Suppressor macrophage (primary cell): ENCODE measurements around the gene RPL27.
"Not testable (repeated sequence)": the region's sequence is repeated elsewhere in the genome, so short reads cannot be mapped to it uniquely, and the experiment has no call there.

Experiments
- DNase-seq, 4 experiments: peaks; one replicate each; pipeline ENCODE4 v3.0.0-alpha.2; 2020 to 2022
- total RNA-seq, 17 experiments: gene quantifications; one replicate each; lab custom pipeline; 2026; ENCODE audit warnings: mixed read lengths in 6 of 17, inconsistent platforms in 3 of 17; lab: John Stamatoyannopoulos, UW

Gene RPL27
- total RNA-seq: 106 to 250 (median 199) reads per million in 17 experiments

GRCh38 chr17:42997984-42998938 lies at the start of gene RPL27:
Gene RPL27 (plus strand): TSS chr17:42998419. CDS start chr17:42998751, 332 bp downstream.
- peak; percentile 98 to 100 (median 99) for DNase-seq

GRCh38 chr17:42950044-42950783 lies 48.0 kb upstream of the RPL27 start:
- DNase-seq: no peak

DNA sequence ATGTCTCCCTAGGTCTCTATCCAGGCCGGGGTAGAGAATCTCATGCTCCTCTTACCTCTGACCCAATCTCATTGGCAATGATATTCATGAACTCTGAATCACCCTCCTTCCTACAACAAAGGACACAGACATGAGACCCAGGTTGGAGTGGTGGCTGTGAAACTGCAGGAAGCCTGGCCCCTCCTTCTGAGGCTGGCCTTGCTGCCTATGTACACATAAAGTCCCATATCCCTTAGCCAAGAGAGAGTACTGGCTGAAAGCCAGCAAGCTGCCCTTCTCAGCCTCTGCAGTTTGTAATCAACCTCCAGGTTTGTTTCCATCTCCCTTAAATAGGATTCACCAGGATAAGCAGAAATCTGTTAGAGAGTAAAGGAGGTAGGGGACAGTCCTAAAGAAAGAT lies 44.5 kb upstream of the RPL27 start:
- no peak for DNase-seq

- peak; percentile 93 to 96 (median 95) for DNase-seq
Observed at GRCh38 chr17:42964161-42964932, 33.9 kb upstream of the RPL27 start, which contains the start of gene AARSD1. Gene AARSD1 (minus strand): TSS chr17:42964454. CDS start chr17:42964440, 14 bp downstream.

GRCh38 chr17:42967925-42968324 lies 30.3 kb upstream of the RPL27 start:
- no peak for DNase-seq

- DNase-seq: peak in 3 of 4 experiments; percentile 41 to 64 (median 61)
Observed at GRCh38 chr17:42969001-42969581, 29.1 kb upstream of the RPL27 start.

DNA sequence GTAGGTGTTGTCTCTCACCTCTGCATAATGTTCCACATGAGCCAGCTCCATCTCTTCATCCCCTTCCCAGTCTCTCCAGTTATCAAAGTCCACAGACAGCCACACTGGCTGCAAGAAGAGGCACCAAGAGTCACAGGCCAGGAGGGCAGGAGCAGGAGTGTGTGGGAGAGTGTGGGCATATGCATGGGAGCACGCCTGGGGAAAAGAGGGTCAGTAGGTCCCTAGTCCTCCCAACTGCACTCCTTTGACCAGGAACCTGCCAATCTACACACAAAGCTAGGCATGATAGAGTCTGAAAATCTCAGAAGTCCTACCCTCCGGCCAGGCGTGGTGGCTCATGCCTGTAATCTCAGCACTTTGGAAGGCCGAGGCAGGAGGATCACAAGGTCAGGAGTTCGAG lies 26.6 kb upstream of the RPL27 start:
- DNase-seq: no peak

GRCh38 chr17:42973323-42973722 lies 24.9 kb upstream of the RPL27 start:
- DNase-seq: not testable (repeated sequence)

GRCh38 chr17:42975265-42975664 lies 23.0 kb upstream of the RPL27 start:
- no peak for DNase-seq

- DNase-seq: not testable (repeated sequence)
Observed at GRCh38 chr17:42975701-42976100, 22.5 kb upstream of the RPL27 start.

DNA sequence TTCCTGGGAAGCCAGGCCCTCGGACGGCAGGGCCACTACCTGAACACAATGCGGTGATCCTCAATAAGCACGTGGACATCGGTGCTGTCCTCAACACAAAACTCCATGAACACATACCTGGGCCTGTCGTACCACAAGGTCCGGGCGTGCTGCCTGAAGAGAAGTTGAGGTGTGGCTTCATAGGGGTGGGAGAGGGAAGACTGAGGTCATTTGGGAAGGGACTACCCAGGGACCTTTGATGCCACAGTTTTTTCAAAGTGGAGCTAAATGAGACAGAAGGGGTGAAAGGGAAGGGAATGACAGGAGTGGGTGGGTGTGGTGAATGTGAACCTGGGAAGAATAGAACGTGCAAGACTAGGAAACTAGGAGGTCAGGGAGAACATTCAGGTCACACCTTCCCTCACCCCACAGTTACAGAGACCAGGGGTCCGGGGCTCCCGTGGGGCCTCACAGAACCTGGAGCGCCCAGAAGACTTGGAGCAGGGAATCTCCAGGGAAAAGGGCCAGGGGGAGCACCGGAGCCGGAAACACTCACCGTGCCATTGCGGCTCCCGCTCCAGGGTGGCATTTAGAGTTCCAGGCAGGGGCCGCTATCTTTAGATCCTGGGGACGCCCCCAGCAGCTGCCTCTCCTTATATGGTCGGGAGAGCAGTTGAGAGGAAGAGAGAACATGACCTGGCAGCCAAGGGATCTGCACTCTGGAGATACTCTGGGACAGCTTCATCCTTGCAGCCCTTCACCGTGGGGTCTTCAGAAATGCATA lies 18.5 kb upstream of the RPL27 start, which contains the start of gene PTGES3L:
Gene PTGES3L, minus strand, starts transcription at position 570 of the 763 bp plus-strand sequence. Its CDS starts 27 bp downstream, at position 543.
- DNase-seq: peak in 3 of 4 experiments; percentile 46 to 57 (median 50)

DNA sequence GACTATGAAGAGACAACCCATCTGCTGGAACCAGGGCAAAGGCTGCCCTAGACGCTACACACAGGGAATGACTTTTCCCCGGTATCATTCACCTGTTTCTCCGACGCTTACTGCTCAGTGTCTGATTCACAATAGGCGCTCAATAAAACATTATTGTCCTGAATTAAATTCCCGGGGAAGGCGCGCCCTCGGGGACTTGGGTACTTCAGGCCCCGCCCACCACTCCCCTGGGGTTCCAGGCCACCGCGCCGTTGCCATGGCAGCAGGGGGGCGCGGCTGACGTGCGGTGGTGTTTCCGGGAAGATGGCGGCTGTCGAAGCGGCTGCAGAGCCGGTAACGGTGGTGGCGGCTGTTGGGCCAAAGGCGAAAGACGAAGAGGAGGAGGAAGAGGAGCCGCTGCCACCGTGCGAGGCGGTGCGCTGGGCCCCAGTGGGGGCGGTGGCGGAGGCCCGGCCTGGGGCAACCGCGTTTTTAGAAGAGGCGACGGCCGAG lies 17.9 kb upstream of the RPL27 start, which contains the start of gene RUNDC1:
Gene RUNDC1, plus strand, starts transcription at position 292 of the 492 bp plus-strand sequence. Its CDS starts 12 bp downstream, at position 304.
- DNase-seq: peak; percentile 90 to 97 (median 94)

DNA sequence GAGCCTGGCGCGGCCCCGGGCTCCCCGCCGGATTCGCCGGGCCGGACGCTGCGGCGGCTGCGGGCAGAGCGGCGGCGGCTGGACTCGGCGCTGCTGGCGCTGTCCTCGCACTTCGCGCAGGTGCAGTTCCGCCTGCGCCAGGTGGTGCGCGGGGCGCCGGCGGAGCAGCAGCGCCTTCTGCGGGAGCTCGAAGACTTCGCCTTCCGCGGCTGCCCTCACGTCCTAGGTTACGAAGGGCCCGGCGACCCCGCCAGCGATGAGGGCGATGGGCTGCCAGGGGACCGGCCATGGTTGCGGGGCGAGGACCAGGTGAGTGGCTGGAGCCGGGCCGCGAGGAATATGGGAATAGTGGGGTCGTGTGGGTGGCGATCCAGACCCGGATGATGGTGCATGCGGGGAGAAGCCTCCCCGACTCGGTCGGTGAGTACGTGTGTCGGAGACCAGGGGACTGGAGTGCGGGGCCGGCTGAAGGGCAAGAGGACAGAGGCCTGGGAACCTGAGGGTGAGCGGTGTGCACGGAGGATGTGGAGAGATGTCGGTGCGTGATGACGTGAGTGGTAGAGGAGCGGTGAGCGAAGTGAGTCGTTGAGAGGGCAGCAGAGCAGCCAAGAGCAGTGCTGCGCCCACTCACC lies 17.3 kb upstream of the RPL27 start:
- DNase-seq: peak in 3 of 4 experiments; percentile 42 to 57 (median 45)

DNA sequence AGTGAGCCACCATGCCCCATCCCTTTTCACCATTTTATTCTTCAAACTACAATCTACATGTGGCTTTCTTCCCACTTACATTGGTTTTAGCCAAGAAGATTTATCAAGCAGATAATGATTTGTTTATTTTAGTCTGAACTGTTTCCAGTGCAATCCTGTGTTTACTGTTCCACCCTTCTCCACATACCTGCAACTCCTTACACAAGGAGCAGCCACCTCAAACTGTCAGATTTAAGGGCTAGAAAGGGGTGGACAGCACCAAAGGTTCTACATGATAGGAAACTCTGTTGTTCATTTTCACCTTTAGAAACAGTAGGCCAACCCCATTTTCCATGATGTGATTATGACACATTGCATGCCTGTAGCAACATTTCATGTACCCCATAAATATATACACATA lies 16.0 kb upstream of the RPL27 start:
- no peak for DNase-seq

- peak; percentile 74 to 92 (median 84) for DNase-seq
Observed at GRCh38 chr17:42985225-42985624, 13.0 kb upstream of the RPL27 start.

GRCh38 chr17:42989141-42989540 lies 9.1 kb upstream of the RPL27 start:
- DNase-seq: no peak

DNA sequence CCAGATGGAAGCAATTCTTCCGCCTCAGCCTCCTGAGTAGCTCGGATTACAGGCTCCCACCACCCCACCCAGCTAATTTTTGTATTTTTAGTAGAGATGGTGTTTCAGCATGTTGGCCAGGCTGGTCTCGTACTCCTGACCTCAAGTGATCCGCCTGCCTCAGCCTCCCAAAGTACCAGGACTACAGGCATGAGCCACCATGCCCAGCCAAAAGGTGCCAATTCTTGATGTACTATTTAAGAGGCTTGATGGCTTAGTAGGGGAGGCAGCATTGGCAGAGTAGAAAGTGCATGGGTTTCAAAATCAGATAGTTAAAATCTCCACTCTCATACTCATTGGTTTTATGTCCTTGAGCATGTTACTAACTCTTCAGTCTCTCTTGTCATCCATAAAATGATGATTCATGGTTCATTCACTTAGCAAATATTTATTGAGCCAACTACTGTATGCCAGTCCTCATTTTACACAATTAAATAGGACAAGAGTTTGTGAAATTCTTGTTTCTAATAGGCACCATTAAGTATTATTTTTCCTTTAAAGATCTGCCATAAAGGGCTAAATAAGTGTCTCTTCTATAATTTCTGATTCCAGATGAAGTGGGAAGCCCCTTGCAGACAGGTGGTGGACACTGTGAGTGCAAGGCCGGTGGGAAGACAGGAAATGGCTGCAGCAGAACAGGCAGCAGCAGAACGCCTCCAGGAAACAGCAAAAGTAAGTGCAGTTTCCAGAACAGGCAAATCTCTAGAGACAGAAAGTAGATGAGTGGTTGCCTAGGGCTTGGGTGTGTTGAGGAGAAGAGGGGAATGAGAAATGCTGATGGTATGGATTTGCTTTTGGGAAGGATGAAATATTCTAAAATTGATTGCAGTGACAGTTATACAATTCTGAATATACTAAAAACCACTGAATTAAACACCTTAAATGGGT lies 8.2 kb upstream of the RPL27 start:
- DNase-seq: no peak

GRCh38 chr17:42991471-42991870 lies 6.7 kb upstream of the RPL27 start:
- DNase-seq: no peak

- DNase-seq: no peak
Observed at GRCh38 chr17:42992872-42993271, 5.3 kb upstream of the RPL27 start.
